Measurements from ENCODE around the gene GATC. TPM values are rescaled to one million over a fixed set of nuclear protein-coding genes. Genes with fewer than 3 reads are reported as not detected.
A peak's percentile ranks its signal among the peaks of the same experiment; 100 is the strongest.

Gene GATC
- total and polyA plus RNA-seq, 10 of the 15 experiments (the other 5 are each of a cell fraction or from before 2014, with no cell fraction given): 5.1 to 40.3 (median 22.9) TPM

- TF ChIP-seq ZBTB40 (IDR thresholded peaks at IDR 0.05; ENCODE audit: borderline replicate concordance): no peak
- TF ChIP-seq SMAD1 (IDR thresholded peaks at IDR 0.05; ENCODE audit: low read depth, partially characterized antibody): no peak
- TF ChIP-seq ATF2 (IDR thresholded peaks at IDR 0.05; ENCODE audit: low read length): no peak
- TF ChIP-seq ZBTB11 (CRISPR knock-in tag; IDR thresholded peaks at IDR 0.05): no peak
- peak; percentile 100 for TF ChIP-seq FOXM1 (IDR thresholded peaks at IDR 0.05; ENCODE audit: low read depth, low read length)
- TF ChIP-seq NKRF (conservative IDR thresholded peaks at IDR 0.05): peak; percentile 98
- TF ChIP-seq KLF5 (IDR thresholded peaks at IDR 0.05; ENCODE audit: partially characterized antibody): peak; percentile 71
- TF ChIP-seq POLR2AphosphoS5 (IDR thresholded peaks at IDR 0.05; ENCODE audit: low read length): peak; percentile 99
- TF ChIP-seq MYB (IDR thresholded peaks at IDR 0.05; ENCODE audit: borderline replicate concordance, low read depth, low read length): no peak
- TF ChIP-seq YY1 (IDR thresholded peaks at IDR 0.05; ENCODE audit: low read depth, low read length): peak; percentile 72
- peak; percentile 63; the same call in 1 of the 2 replicates for TF ChIP-seq TCF3 (IDR thresholded peaks at IDR 0.05; ENCODE audit: borderline replicate concordance, insufficient read depth, low read depth, low read length)
- TF ChIP-seq CREB1 (IDR thresholded peaks at IDR 0.05; ENCODE audit: low read depth): peak; percentile 67
- peak; percentile 54; the same call in 1 of the 2 replicates for TF ChIP-seq RB1 (IDR thresholded peaks at IDR 0.05; ENCODE audit: borderline replicate concordance)
- no peak for TF ChIP-seq ZNF622 (IDR thresholded peaks at IDR 0.05)
- TF ChIP-seq PKNOX1 (IDR thresholded peaks at IDR 0.05): no peak
These were observed 49.6 kb downstream of the GATC start, which contains the start of gene DYNLL1 (continued) for GRCh38 chr12:120495731-120496412.

All from GM12878 (cell line).